DOHH2 (cell line): ENCODE results near the gene SMYD2.

Experiments
- H3F3A ChIP-seq: fragments of 200-600 bp; sonication (generic), shearing (Covaris generic); 2 replicates; pipeline ENCODE4 v1.6.0; 2016; ENCODE audit warnings: antibody characterized with exemption, mild to moderate bottlenecking; ENCODE audit not compliant: control insufficient read depth, insufficient read depth
- H3K27ac ChIP-seq: fragments of 200-600 bp; sonication (generic); 2 replicates; pipeline ENCODE4 v1.5.1; 2014; ENCODE audit warnings: low read depth, mild to moderate bottlenecking, low read length, moderate library complexity
- H3K27me3 ChIP-seq: fragments of 200-600 bp; sonication (generic); 2 replicates; pipeline ENCODE4 v1.6.1; 2014; ENCODE audit warnings: mild to moderate bottlenecking, low read length, mixed read lengths; ENCODE audit not compliant: control insufficient read depth
- H3K36me3 ChIP-seq: fragments of 200-600 bp; sonication (generic); 2 replicates; pipeline ENCODE4 v1.6.1; 2014; ENCODE audit warnings: mild to moderate bottlenecking, low read length, moderate library complexity, mixed read lengths; ENCODE audit not compliant: control insufficient read depth
- H3K4me1 ChIP-seq: fragments of 200-600 bp; sonication (generic); 2 replicates; pipeline ENCODE4 v1.6.1; 2014; ENCODE audit warnings: mild to moderate bottlenecking, low read length, mixed read lengths; ENCODE audit not compliant: control insufficient read depth
- H3K4me2 ChIP-seq: fragments of 200-600 bp; sonication (generic); 2 replicates; pipeline ENCODE4 v1.6.0; 2014; ENCODE audit warnings: mild to moderate bottlenecking, low read length, moderate library complexity
- H3K4me3 ChIP-seq: fragments of 200-600 bp; sonication (generic); 2 replicates; pipeline ENCODE4 v1.5.1; 2014; ENCODE audit warnings: mild to moderate bottlenecking, low read length, mixed read lengths
- H3K79me2 ChIP-seq: fragments of 200-600 bp; sonication (generic); 2 replicates; pipeline ENCODE4 v1.6.1; 2014; ENCODE audit warnings: mild to moderate bottlenecking, low read length, mixed read lengths; ENCODE audit not compliant: control insufficient read depth
- H3K9me2 ChIP-seq: fragments of 200-600 bp; sonication (generic); replicated peaks from 2 replicates; pipeline ENCODE4 v1.6.1; 2014; ENCODE audit warnings: mild to moderate bottlenecking, low read length, mixed read lengths; ENCODE audit not compliant: control insufficient read depth
- H3K9me3 ChIP-seq: fragments of 200-600 bp; sonication (generic); 2 replicates; pipeline ENCODE4 v1.6.1; 2014; ENCODE audit warnings: antibody characterized with exemption, low read length, mixed read lengths; ENCODE audit not compliant: control insufficient read depth, insufficient read depth
- H4K20me1 ChIP-seq: fragments of 200-600 bp; sonication (generic); 2 replicates; pipeline ENCODE4 v1.6.0; 2014; ENCODE audit warnings: low read depth, mild to moderate bottlenecking, antibody characterized with exemption, low read length, moderate library complexity; ENCODE audit not compliant: control insufficient read depth, insufficient read depth
- CTCF ChIP-seq: fragments of 200-600 bp; sonication (generic); IDR thresholded peaks from one replicate; pipeline ENCODE4 v1.5.1; 2014; ENCODE audit warnings: antibody characterized with exemption, mild to moderate bottlenecking, low read depth, low read length; ENCODE audit not compliant: poor library complexity, severe bottlenecking
- EZH2phosphoT487 ChIP-seq: fragments of 200-600 bp; sonication (generic); IDR thresholded peaks from 2 replicates; pipeline ENCODE4 v1.6.1; 2017; ENCODE audit warnings: borderline replicate concordance, mild to moderate bottlenecking, antibody characterized with exemption, low read length, moderate library complexity, mixed read lengths

SMYD2 gene

DNA sequence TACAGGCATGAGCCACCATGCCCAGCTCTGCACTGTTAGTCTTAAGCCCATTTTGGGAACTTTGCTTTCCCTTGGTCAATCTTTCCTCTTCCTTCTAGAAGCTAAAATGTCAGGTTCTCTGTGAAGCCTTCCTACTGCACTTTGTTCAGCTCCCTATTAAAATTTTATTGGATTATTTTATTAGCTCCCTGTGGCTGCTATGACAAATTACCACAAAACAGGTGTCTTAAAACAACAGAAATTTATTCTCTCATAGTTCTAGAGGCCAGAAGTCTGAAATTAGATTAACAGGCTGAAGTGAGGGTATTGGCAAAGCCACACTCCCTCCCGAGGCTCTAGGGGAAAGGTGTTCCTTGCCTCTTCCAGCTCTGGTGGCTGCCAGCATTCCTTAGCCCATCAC, 4.2 kb upstream of the SMYD2 start:
- no peaks in the 10 kb centered on the region for H3K36me3 ChIP-seq
- no peaks in the 10 kb centered on the region for H3K9me3 ChIP-seq
- no peak overlapping the region for H3K27ac ChIP-seq
- no peaks in the 10 kb centered on the region for H4K20me1 ChIP-seq
- H3K27me3 ChIP-seq: peaks cover 13% of the 10 kb centered on the region; the same call in 1 of the 2 replicates
- H3K4me2 ChIP-seq: no peak overlapping the region
- H3F3A ChIP-seq: peaks cover 5% of the 10 kb centered on the region; the same call in 1 of the 2 replicates
- peaks cover 3% of the 10 kb centered on the region for H3K79me2 ChIP-seq
- no peak for TF ChIP-seq EZH2phosphoT487
- no peak for TF ChIP-seq CTCF
- peaks cover 11% of the 10 kb centered on the region for H3K4me1 ChIP-seq
- no peak overlapping the region for H3K4me3 ChIP-seq
- H3K9me2 ChIP-seq: no peaks in the 10 kb centered on the region

GRCh38 chr1:214277704-214278635, 3.0 kb upstream of the SMYD2 start:
- Histone ChIP-seq H3K9me3 (no peaks in the 10 kb centered on the region), H4K20me1 (no peaks in the 10 kb centered on the region), H3K9me2 (no peaks in the 10 kb centered on the region), H3K4me2 (no peak overlapping the region), H3K4me1 (peaks cover 23% of the 10 kb centered on the region), H3K36me3 (no peaks in the 10 kb centered on the region), H3K27me3 (0 out of 2 replicates have a peak, but pooled peaks cover under 1% of the 10 kb centered on the region), H3K27ac (no peak overlapping the region), H3K79me2 (peaks cover 15% of the 10 kb centered on the region), H3K4me3 (no peak overlapping the region), H3F3A (peaks cover 5% of the 10 kb centered on the region; the same call in 1 of the 2 replicates)
- no peak for TF ChIP-seq CTCF
- TF ChIP-seq EZH2phosphoT487: no peak

DNA sequence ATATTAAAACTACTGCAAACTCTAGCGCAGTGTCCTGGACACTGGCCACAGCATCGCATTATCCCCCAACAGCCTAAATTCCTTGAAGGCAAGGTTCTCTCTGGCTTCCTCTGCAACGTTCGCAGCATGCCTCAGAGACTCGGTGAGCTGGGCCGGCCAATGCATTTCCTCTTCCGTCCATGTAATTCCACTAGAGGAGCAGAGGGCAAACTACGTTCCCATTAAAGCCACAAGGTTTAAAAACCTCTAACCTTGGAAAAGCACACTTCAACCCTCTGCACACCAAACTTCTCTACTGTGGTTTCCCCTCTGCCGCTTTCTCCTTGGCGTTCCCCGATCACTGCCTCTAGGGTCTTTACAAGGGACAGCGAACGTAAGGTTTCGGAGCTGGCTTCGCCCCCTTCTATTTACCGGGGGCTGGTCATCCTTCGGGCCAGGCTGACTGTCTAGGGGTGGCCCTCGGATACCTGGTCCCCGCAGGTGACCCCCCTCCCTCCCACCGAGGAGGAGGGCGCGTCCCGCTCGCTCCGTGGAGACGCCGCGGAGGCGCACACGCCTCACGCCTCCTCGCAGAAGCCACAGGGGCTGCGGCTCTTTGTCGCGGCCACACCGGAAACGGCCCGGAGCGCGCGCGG, 456 bp upstream of the SMYD2 start:
- H3K4me2 ChIP-seq: peak overlapping the region; percentile 77
- no peaks in the 10 kb centered on the region for H3K9me2 ChIP-seq
- H3K27ac ChIP-seq: peak overlapping the region; percentile 16; the same call in 1 of the 2 replicates
- TF ChIP-seq CTCF: no peak
- TF ChIP-seq EZH2phosphoT487: no peak
- H3K79me2 ChIP-seq: peaks cover 34% of the 10 kb centered on the region
- no peaks in the 10 kb centered on the region for H3K9me3 ChIP-seq
- H3K27me3 ChIP-seq: no peaks in the 10 kb centered on the region
- no peaks in the 10 kb centered on the region for H3K36me3 ChIP-seq
- H3F3A ChIP-seq: peaks cover 5% of the 10 kb centered on the region; the same call in 1 of the 2 replicates
- H4K20me1 ChIP-seq: no peaks in the 10 kb centered on the region
- peaks cover 26% of the 10 kb centered on the region for H3K4me1 ChIP-seq
- H3K4me3 ChIP-seq: peak overlapping the region; percentile 83
